Testis (tissue), 3 donors: Measurements from ENCODE around the gene MAPK8IP3. TPM values are rescaled to one million over a fixed set of nuclear protein-coding genes. Genes with fewer than 3 reads are reported as not detected.
A peak's percentile ranks its signal among the peaks of the same experiment; 100 is the strongest.
"Not testable (repeated sequence)": the region's sequence is repeated elsewhere in the genome, so short reads cannot be mapped to it uniquely, and the experiment has no call there.

Source experiments
- DNase-seq: peaks from one replicate; pipeline ENCODE4 v3.0.0-alpha.2; 2019
- H3K27ac ChIP-seq, 2 donors: fragments of 200-600 bp; sonication (generic); one replicate each; pipeline ENCODE4 v1.5.1; 2019
- H3K27me3 ChIP-seq: fragments of 200-600 bp; sonication (generic); one replicate; pipeline ENCODE4 v1.5.1; 2019
- H3K36me3 ChIP-seq: fragments of 200-600 bp; sonication (generic); one replicate; pipeline ENCODE4 v1.5.1; 2017; ENCODE audit warnings: low read depth; ENCODE audit errors: missing control alignments
- H3K4me1 ChIP-seq: fragments of 200-600 bp; sonication (generic); one replicate; pipeline ENCODE4 v1.5.1; 2019
- H3K4me3 ChIP-seq, 2 donors: fragments of 200-600 bp; sonication (generic); one replicate each; pipeline ENCODE4 v1.5.1; 2017 to 2019
- H3K9me3 ChIP-seq: fragments of 200-600 bp; sonication (generic); one replicate; pipeline ENCODE4 v1.5.1; 2017
- CTCF ChIP-seq, 3 experiments: fragments of 450-650 bp in 2 of 3; fragments of 200-600 bp in 1 of 3; sonication (generic) in 1 of 3; IDR thresholded peaks; one replicate each; pipeline ENCODE4 v1.5.1; 2016 to 2019; ENCODE audit warnings: antibody characterized with exemption in 3 of 3, mild to moderate bottlenecking in 2 of 3, moderate library complexity in 1 of 3
- POLR2A ChIP-seq: fragments of 450-650 bp; IDR thresholded peaks from one replicate; pipeline ENCODE4 v1.6.1; 2017; ENCODE audit warnings: antibody characterized with exemption, mild to moderate bottlenecking, moderate library complexity
- WGBS, 2 donors: methylation state at CpG; one replicate each; pipeline ENCODE4 v1.1.5; 2018; 5-methylcytosine and 5-hydroxymethylcytosine counted together
- intact Hi-C: fragments of 100-400 bp; cut with DNase I; formaldehyde crosslinking; loops from one replicate; pipeline ENCODE4 v1.15.1; 2023; ENCODE audit warnings: low total_unique reads
- polyA plus RNA-seq: library from polyadenylated mRNA; stranded (reverse); fragments of 350-450 nt; fragmentation: Illumina TruSeq; extraction: RNeasy Lipid Tissue Mini Kit (QIAGEN cat#74804); gene quantifications from one replicate; pipeline ENCODE4 v1.2.3, GENCODE V29; 2014; ENCODE audit warnings: low read depth, low replicate concordance; ENCODE audit not compliant: insufficient read depth
- total RNA-seq, 2 donors: library from RNA; depleted of rRNA; stranded (reverse); fragments of >200 nt; gene quantifications; one replicate each; pipeline ENCODE4 v1.2.3, GENCODE V29; 2016

Gene MAPK8IP3
- total and polyA plus RNA-seq, 3 donors from 2014 or later: 52.7 to 154 (median 128) TPM

GRCh38 chr16:1701216-1701878 lies 4.6 kb upstream of the MAPK8IP3 start:
- no peak for DNase-seq
- Histone ChIP-seq H3K4me3 (no peak overlapping the region), H3K4me1 (peaks cover 6% of the 10 kb centered on the region), H3K27me3 (no peaks in the 10 kb centered on the region), H3K36me3 (no peaks in the 10 kb centered on the region), H3K27ac (no peak overlapping the region), H3K9me3 (no peaks in the 10 kb centered on the region)
- intact Hi-C loops: no loop called here
- WGBS, 2 donors: 85 to 88% methylated on average over 6 of the region's 6 CpGs
- TF ChIP-seq POLR2A (no peak), CTCF (IDR thresholded peaks at IDR 0.05) (no peak)

- H3K27me3 ChIP-seq, H3K9me3 ChIP-seq, H3K36me3 ChIP-seq, intact Hi-C loops, DNase-seq: not testable (repeated sequence)
- 1% methylated on average over 16 of the region's 16 CpGs for WGBS, 2 donors
- H3K4me3 ChIP-seq: peak overlapping the region; percentile 88 to 94
- H3K27ac ChIP-seq: peak overlapping the region; percentile 83 to 88
- H3K4me1 ChIP-seq: peaks cover 23% of the 10 kb centered on the region
Observed at GRCh38 chr16:1705324-1705687, 689 bp upstream of the MAPK8IP3 start.

- Histone ChIP-seq H3K27me3 (no peaks in the 10 kb centered on the region), H3K4me3 (peak overlapping the region; percentile 88 to 94), H3K4me1 (peaks cover 23% of the 10 kb centered on the region), H3K36me3 (no peaks in the 10 kb centered on the region), H3K9me3 (no peaks in the 10 kb centered on the region), H3K27ac (peak overlapping the region; percentile 80 to 88)
- 1% methylated on average over 26 to 57 of the region's 62 CpGs for WGBS, 2 donors
- intact Hi-C loops: no loop called here
- no peak for DNase-seq
- no peak for TF ChIP-seq CTCF (IDR thresholded peaks at IDR 0.05)
- TF ChIP-seq POLR2A: no peak
Observed at GRCh38 chr16:1706386-1707192, 594 bp downstream of the MAPK8IP3 start.

- no peaks in the 10 kb centered on the region for H3K36me3 ChIP-seq
- H3K27me3 ChIP-seq: no peaks in the 10 kb centered on the region
- DNase-seq: no peak
- peaks cover 23% of the 10 kb centered on the region for H3K4me1 ChIP-seq
- peak overlapping the region; percentile 80 to 88 for H3K27ac ChIP-seq
- intact Hi-C loops: no loop called here
- H3K4me3 ChIP-seq: peak overlapping the region; percentile 88 to 94
- TF ChIP-seq CTCF (IDR thresholded peaks at IDR 0.05) (no peak), POLR2A (no peak)
- no peaks in the 10 kb centered on the region for H3K9me3 ChIP-seq
- WGBS, 2 donors: 9 to 11% methylated on average over 16 of the region's 16 CpGs
Observed at GRCh38 chr16:1707193-1707790, 1.3 kb downstream of the MAPK8IP3 start.

- Histone ChIP-seq H3K27ac (no peak overlapping the region), H3K36me3 (no peaks in the 10 kb centered on the region), H3K4me3 (no peak overlapping the region)
Observed at GRCh38 chr16:1708083-1708767, 2.2 kb downstream of the MAPK8IP3 start.

More at GRCh38 chr16:1708083-1708767, 2.2 kb downstream of the MAPK8IP3 start:
- no peaks in the 10 kb centered on the region for H3K27me3 ChIP-seq
- TF ChIP-seq POLR2A (no peak), CTCF (IDR thresholded peaks at IDR 0.05) (no peak)
- no peak for DNase-seq
- intact Hi-C loops: no loop called here
- peaks cover 30% of the 10 kb centered on the region for H3K4me1 ChIP-seq
- WGBS, 2 donors: 87 to 89% methylated on average over 10 to 18 of the region's 18 CpGs
- no peaks in the 10 kb centered on the region for H3K9me3 ChIP-seq
